Measurements from ENCODE around the gene NUP62. TPM values are rescaled to one million over a fixed set of nuclear protein-coding genes. Genes with fewer than 3 reads are reported as not detected.

Gene NUP62
- total RNA-seq, 1 experiment from 2014 or later = 85.2 TPM

DNA sequence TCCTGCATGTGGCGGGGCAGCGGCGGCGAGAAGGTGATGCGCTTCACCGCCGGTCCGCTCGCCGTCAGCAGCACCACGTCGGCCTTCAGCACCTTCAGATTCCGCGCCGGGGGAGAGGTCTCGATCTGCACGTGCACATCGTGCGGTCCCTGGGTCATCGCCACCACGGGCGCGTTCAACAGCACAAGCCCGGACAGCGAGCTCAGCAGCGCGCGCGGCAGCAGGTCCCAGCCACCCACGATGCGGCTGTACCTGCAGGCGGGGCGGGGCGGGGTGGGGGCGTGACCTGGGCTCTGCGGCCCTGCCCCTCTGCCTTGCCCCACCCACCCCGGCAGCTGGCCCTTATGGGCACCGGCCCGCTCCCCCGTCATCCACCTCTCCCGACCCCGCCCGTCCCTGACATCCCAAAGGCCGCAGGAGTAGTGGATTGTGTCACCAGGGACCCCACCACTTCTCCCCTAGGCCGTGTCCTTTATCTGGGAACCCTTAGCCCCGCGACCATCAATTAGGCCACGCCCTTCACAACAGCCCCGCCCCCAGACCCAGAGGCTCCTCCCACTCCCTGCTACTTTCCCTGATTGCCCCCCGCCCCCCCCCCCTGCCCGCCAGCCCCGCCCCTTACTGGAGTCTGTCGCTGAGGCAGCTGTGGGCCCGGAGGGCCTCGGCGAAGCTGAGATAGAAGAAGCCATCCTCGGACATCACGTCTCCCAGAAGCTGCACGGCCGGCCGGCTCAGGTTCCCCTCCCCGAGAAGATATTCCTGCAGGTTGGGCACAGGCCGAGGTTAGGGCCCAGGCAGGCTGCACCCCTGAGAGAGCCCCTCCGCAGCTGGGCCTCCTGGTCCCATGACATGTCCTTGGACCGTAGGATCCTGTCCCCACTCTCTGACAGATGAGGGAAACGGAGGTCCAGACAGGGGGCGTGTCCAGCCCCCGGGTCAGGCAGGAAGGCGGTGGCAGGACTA is 38.7 kb downstream of the NUP62 start:
- CTCF ChIA-PET = no interaction called here

More for the DNA sequence above, 38.7 kb downstream of the NUP62 start:
- H3K27ac ChIP-seq (ENCODE audit: low read depth, low read length) = peak overlapping the region; percentile 56; the same call in 1 of the 2 replicates
- H3K9me2 ChIP-seq (ENCODE audit: insufficient read depth) = no peaks in the 10 kb centered on the region
- H3K4me3 ChIP-seq (replicated peaks in 1 of 2; ENCODE audit: low read depth in 1 of 2, low read length in 2 of 2) = peak overlapping the region; percentile 28 to 50
- no peak overlapping the region for H2AFZ ChIP-seq (ENCODE audit: low read depth, low read length, poor library complexity, severe bottlenecking)
- peak overlapping the region; percentile 43; the same call in 1 of the 2 replicates for H3K9ac ChIP-seq (ENCODE audit: low read length)
- H3K4me1 ChIP-seq (ENCODE audit: control insufficient read depth in 1 of 2, insufficient read depth in 2 of 2, low read length in 2 of 2) = peaks cover 6 to 15% of the 10 kb centered on the region in 2 experiments
- TF ChIP-seq, protein P1, sequence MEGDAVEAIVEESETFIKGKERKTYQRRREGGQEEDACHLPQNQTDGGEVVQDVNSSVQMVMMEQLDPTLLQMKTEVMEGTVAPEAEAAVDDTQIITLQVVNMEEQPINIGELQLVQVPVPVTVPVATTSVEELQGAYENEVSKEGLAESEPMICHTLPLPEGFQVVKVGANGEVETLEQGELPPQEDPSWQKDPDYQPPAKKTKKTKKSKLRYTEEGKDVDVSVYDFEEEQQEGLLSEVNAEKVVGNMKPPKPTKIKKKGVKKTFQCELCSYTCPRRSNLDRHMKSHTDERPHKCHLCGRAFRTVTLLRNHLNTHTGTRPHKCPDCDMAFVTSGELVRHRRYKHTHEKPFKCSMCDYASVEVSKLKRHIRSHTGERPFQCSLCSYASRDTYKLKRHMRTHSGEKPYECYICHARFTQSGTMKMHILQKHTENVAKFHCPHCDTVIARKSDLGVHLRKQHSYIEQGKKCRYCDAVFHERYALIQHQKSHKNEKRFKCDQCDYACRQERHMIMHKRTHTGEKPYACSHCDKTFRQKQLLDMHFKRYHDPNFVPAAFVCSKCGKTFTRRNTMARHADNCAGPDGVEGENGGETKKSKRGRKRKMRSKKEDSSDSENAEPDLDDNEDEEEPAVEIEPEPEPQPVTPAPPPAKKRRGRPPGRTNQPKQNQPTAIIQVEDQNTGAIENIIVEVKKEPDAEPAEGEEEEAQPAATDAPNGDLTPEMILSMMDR (IDR thresholded peaks at IDR 0.05 in 2 of 3, conservative IDR thresholded peaks at IDR 0.05 in 1 of 3; ENCODE audit: borderline replicate concordance in 1 of 3, insufficient read depth in 1 of 3, low read depth in 2 of 3, low read length in 2 of 3) = peak in 1 of 3 experiments; percentile 10; a peak in 1 of 6 replicates
- TF ChIP-seq CEBPB (IDR thresholded peaks at IDR 0.05; ENCODE audit: low read depth) = no peak
- TF ChIP-seq, protein P2, sequence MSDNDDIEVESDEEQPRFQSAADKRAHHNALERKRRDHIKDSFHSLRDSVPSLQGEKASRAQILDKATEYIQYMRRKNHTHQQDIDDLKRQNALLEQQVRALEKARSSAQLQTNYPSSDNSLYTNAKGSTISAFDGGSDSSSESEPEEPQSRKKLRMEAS (IDR thresholded peaks at IDR 0.05) = peak; percentile 34
- no peaks in the 10 kb centered on the region for H3K9me3 ChIP-seq (ENCODE audit: control insufficient read depth in 1 of 2, insufficient read depth in 1 of 2, low read depth in 1 of 2, low read length in 2 of 2)
- DNase-seq (ENCODE audit: low read depth, low spot score) = no peak
- no peaks in the 10 kb centered on the region for H3K36me3 ChIP-seq (ENCODE audit: control insufficient read depth in 1 of 2, insufficient read depth in 2 of 2, low read length in 2 of 2)
- ChIA-PET RAD21 (ENCODE audit: low non-redundant PET in 1 of 2, low total read pairs in 2 of 2, uncharacterized antibody in 2 of 2, unreplicated experiment in 2 of 2) (no interaction called here), POLR2A (interaction anchor here (1.3 kb wide), 1 partner anchor 21 kb away, joined by 5 read pairs; no protein-coding TSS in a partner anchor)
- H3K27me3 ChIP-seq (ENCODE audit: insufficient read depth, low read length) = no peaks in the 10 kb centered on the region
- peak; percentile 91 for ATAC-seq
- H3K79me2 ChIP-seq (ENCODE audit: insufficient read depth, low read length) = no peaks in the 10 kb centered on the region
- no peaks in the 10 kb centered on the region for H4K20me1 ChIP-seq (ENCODE audit: insufficient read depth)
- peak overlapping the region; percentile 78 for H3K4me2 ChIP-seq (ENCODE audit: low read length)
- intact Hi-C loops (cut with micrococcal nuclease) = no loop called here
- no TSS peak for BruUV-seq (replicated peaks)
